ENCODE measurements around the gene NABP2.

- TF ChIP-seq, protein P1, sequence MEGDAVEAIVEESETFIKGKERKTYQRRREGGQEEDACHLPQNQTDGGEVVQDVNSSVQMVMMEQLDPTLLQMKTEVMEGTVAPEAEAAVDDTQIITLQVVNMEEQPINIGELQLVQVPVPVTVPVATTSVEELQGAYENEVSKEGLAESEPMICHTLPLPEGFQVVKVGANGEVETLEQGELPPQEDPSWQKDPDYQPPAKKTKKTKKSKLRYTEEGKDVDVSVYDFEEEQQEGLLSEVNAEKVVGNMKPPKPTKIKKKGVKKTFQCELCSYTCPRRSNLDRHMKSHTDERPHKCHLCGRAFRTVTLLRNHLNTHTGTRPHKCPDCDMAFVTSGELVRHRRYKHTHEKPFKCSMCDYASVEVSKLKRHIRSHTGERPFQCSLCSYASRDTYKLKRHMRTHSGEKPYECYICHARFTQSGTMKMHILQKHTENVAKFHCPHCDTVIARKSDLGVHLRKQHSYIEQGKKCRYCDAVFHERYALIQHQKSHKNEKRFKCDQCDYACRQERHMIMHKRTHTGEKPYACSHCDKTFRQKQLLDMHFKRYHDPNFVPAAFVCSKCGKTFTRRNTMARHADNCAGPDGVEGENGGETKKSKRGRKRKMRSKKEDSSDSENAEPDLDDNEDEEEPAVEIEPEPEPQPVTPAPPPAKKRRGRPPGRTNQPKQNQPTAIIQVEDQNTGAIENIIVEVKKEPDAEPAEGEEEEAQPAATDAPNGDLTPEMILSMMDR (IDR thresholded peaks at IDR 0.05; ENCODE audit: poor library complexity, severe bottlenecking), result no peak
- no peak for TF ChIP-seq SMC3 (conservative IDR thresholded peaks at IDR 0.05; ENCODE audit: poor library complexity)
- TF ChIP-seq, protein P2, sequence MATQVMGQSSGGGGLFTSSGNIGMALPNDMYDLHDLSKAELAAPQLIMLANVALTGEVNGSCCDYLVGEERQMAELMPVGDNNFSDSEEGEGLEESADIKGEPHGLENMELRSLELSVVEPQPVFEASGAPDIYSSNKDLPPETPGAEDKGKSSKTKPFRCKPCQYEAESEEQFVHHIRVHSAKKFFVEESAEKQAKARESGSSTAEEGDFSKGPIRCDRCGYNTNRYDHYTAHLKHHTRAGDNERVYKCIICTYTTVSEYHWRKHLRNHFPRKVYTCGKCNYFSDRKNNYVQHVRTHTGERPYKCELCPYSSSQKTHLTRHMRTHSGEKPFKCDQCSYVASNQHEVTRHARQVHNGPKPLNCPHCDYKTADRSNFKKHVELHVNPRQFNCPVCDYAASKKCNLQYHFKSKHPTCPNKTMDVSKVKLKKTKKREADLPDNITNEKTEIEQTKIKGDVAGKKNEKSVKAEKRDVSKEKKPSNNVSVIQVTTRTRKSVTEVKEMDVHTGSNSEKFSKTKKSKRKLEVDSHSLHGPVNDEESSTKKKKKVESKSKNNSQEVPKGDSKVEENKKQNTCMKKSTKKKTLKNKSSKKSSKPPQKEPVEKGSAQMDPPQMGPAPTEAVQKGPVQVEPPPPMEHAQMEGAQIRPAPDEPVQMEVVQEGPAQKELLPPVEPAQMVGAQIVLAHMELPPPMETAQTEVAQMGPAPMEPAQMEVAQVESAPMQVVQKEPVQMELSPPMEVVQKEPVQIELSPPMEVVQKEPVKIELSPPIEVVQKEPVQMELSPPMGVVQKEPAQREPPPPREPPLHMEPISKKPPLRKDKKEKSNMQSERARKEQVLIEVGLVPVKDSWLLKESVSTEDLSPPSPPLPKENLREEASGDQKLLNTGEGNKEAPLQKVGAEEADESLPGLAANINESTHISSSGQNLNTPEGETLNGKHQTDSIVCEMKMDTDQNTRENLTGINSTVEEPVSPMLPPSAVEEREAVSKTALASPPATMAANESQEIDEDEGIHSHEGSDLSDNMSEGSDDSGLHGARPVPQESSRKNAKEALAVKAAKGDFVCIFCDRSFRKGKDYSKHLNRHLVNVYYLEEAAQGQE (IDR thresholded peaks at IDR 0.05; ENCODE audit: borderline replicate concordance), result no peak
- TF ChIP-seq RAD21 (conservative IDR thresholded peaks at IDR 0.05), result no peak
- no peak for TF ChIP-seq EP300 (conservative IDR thresholded peaks at IDR 0.05; ENCODE audit: poor library complexity, severe bottlenecking)
- TF ChIP-seq POLR2AphosphoS5 (IDR thresholded peaks at IDR 0.05), result no peak
- no peak for TF ChIP-seq TAF1 (IDR thresholded peaks at IDR 0.05; ENCODE audit: low read depth)
- no peak for TF ChIP-seq EZH2 (IDR thresholded peaks at IDR 0.05; ENCODE audit: borderline replicate concordance, insufficient read depth, low read length, poor library complexity, severe bottlenecking)
- no peak for TF ChIP-seq MXI1 (conservative IDR thresholded peaks at IDR 0.05; ENCODE audit: poor library complexity, severe bottlenecking)
Measured at GRCh38 chr12:56237552-56237951, 13.4 kb downstream of the NABP2 start.

All from neural cell (in vitro differentiated cells).